Kidney (tissue), 22 donors: ENCODE data around the gene ITGA2B. TPM values are rescaled to one million over a fixed set of nuclear protein-coding genes. Genes with fewer than 3 reads are reported as not detected.

ENCODE experiments used
- DNase-seq, 5 donors: peaks; one replicate each; pipeline ENCODE4 v3.0.0-alpha.2; 2013 to 2020
- FAIRE-seq: peaks from 2 replicates; lab custom pipeline; 2012; peaks lifted over from hg19 to GRCh38; lab: Jason Lieb, UNC
- H3K27ac ChIP-seq, 2 donors: one replicate each; pipeline ENCODE4 v1.7.0; 2013; ENCODE audit warnings: low read depth in 2 of 2, low read length in 2 of 2, inconsistent platforms in 1 of 2
- H3K27me3 ChIP-seq: one replicate; pipeline ENCODE4 v1.7.1; 2013; ENCODE audit warnings: low read length, inconsistent platforms; ENCODE audit not compliant: control insufficient read depth, insufficient read depth
- H3K36me3 ChIP-seq, 3 donors: one replicate each; pipeline versions ENCODE4 v1.7.0 to v1.7.1; 2013; ENCODE audit warnings: low read length in 3 of 3, control low read depth in 1 of 3, inconsistent platforms in 1 of 3; ENCODE audit not compliant: insufficient read depth in 3 of 3, control insufficient read depth in 2 of 3
- H3K4me1 ChIP-seq, 3 donors: one replicate each; pipeline versions ENCODE4 v1.7.0 to v1.7.1; 2013; ENCODE audit warnings: low read length in 3 of 3, inconsistent platforms in 1 of 3, low read depth in 1 of 3; ENCODE audit not compliant: control insufficient read depth in 2 of 3, insufficient read depth in 2 of 3
- H3K4me3 ChIP-seq, 3 donors: one replicate each; pipeline versions ENCODE4 v1.7.0 to v1.8.1; 2013; ENCODE audit warnings: low read length in 3 of 3, control low read depth in 1 of 3, inconsistent platforms in 1 of 3
- H3K9ac ChIP-seq, 3 donors: one replicate each; pipeline versions ENCODE4 v1.7.0 to v1.7.1; 2013; ENCODE audit warnings: low read length in 3 of 3, control low read depth in 1 of 3, inconsistent platforms in 1 of 3
- H3K9me3 ChIP-seq, 3 donors: one replicate each; pipeline versions ENCODE4 v1.7.0 to v1.7.1; 2013; ENCODE audit warnings: low read length in 3 of 3, control low read depth in 1 of 3, inconsistent platforms in 1 of 3; ENCODE audit not compliant: control insufficient read depth in 2 of 3, insufficient read depth in 1 of 3
- CTCF ChIP-seq: IDR thresholded peaks from 3 replicates; pipeline ENCODE4 v1.5.1; 2012; ENCODE audit warnings: mild to moderate bottlenecking, moderate library complexity, borderline replicate concordance; ENCODE audit not compliant: insufficient read depth; ENCODE audit errors: extremely low read depth
- intact Hi-C: fragments of 100-400 bp; cut with DNase I; formaldehyde crosslinking; loops from one replicate; pipeline ENCODE4 v1.11.1; 2022
- long read RNA-seq, 10 donors: library from polyadenylated mRNA in 1 of 10; unstranded in 1 of 10; transcript quantifications; one replicate each; pipeline ENCODE4 v2.0.0 and lab custom pipeline, GENCODE V29; 2021 to 2026
- polyA plus RNA-seq: library from polyadenylated mRNA; stranded (reverse); fragments of 350-450 nt; fragmentation: Illumina TruSeq; extraction: RNeasy Lipid Tissue Mini Kit (QIAGEN cat#74804); gene quantifications from one replicate; pipeline ENCODE4 v1.2.3, GENCODE V29; 2014; ENCODE audit warnings: low read depth, low replicate concordance; ENCODE audit not compliant: insufficient read depth
- total RNA-seq: library from RNA; stranded (reverse); fragmentation: NEBNext Ultra II Directional; extraction: Animal tissue kit (Norgen Biotek cat#: 25700); gene quantifications from one replicate; pipeline ENCODE4 v1.2.1, GENCODE V29; 2021
- donor health status: control.
- donor health status: control.
- donor health status: control.
- donor health status: control.
- donor health status: control.
- donor health status: DM: yes; HTN: yes; CAD: no.
- donor health status: Normal renal cell carcinoma (clear cell type).

Gene ITGA2B
- total RNA-seq (1.7 TPM), polyA plus RNA-seq (0.67 TPM)
- long read RNA-seq, donor 1: 0 reads
- long read RNA-seq, donor 2: 0 reads
- long read RNA-seq, donor 3: 0 reads
- long read RNA-seq, donor 4: 0 reads
- long read RNA-seq, donor 5: 0 reads
- long read RNA-seq, donor 6: 0 reads
- long read RNA-seq, donor 7, partial matches to known transcripts: 0 of 2 reads
- long read RNA-seq, donor 7, other reads (novel, unspliced or antisense): 2 of 2 reads
- long read RNA-seq, donor 8: 0 reads
- long read RNA-seq, donor 9: 0 reads
- long read RNA-seq, donor 10: 0 reads

- no peak for FAIRE-seq
These were observed at the start of gene ITGA2B for GRCh38 chr17:44389281-44389680. TSS of gene ITGA2B (minus strand) at chr17:44389649. CDS start at chr17:44389473, 176 bp downstream.

GRCh38 chr17:44439168-44439567 lies 49.7 kb upstream of the ITGA2B start:
- H3K9me3 ChIP-seq: no peaks in the 10 kb centered on the region
- no peak overlapping the region for H3K27ac ChIP-seq
- peaks cover 3 to 10% (median 6%) of the 10 kb centered on the region in 3 donors for H3K36me3 ChIP-seq
- no peak for DNase-seq
- no peak for FAIRE-seq
- H3K4me3 ChIP-seq: no peak overlapping the region
- peaks cover 0 to 5% (median 0%) of the 10 kb centered on the region in 3 donors for H3K4me1 ChIP-seq
- H3K27me3 ChIP-seq: no peaks in the 10 kb centered on the region
- TF ChIP-seq CTCF: no peak
- intact Hi-C loops: no loop called here
- no peak overlapping the region for H3K9ac ChIP-seq

More at GRCh38 chr17:44389281-44389680, at the start of gene ITGA2B:
- intact Hi-C loops: no loop called here
- DNase-seq: peak in 1 of 5 donors; percentile 30
- peaks cover 0 to 11% (median 0%) of the 10 kb centered on the region in 3 donors for H3K4me1 ChIP-seq
- no peak within 1 kb of the TSS for H3K27ac ChIP-seq
- no peaks in the 10 kb centered on the region for H3K9me3 ChIP-seq
- no peak for TF ChIP-seq CTCF
- H3K4me3 ChIP-seq: no peak within 1 kb of the TSS
- H3K27me3 ChIP-seq: no peaks in the 10 kb centered on the region
- H3K36me3 ChIP-seq: no peaks in the 10 kb centered on the region
- no peak within 1 kb of the TSS for H3K9ac ChIP-seq

- Histone ChIP-seq H3K9ac (no peak overlapping the region), H3K27me3 (no peaks in the 10 kb centered on the region), H3K9me3 (no peaks in the 10 kb centered on the region), H3K4me1 (peaks cover 0 to 5% (median 0%) of the 10 kb centered on the region in 3 donors), H3K27ac (no peak overlapping the region), H3K4me3 (no peak overlapping the region), H3K36me3 (peaks cover 3 to 10% (median 6%) of the 10 kb centered on the region in 3 donors)
- intact Hi-C loops: no loop called here
- peak in 1 of 5 donors; percentile 15 for DNase-seq
- no peak for FAIRE-seq
- no peak for TF ChIP-seq CTCF
These were observed 49.2 kb upstream of the ITGA2B start for GRCh38 chr17:44438636-44439035.
